ENCODE measurements around the gene AXIN2.

AXIN2 gene

GRCh38 chr17:65533852-65534457, 27.5 kb downstream of the AXIN2 start:
- Histone ChIP-seq H3K27me3 (ENCODE audit: insufficient read depth, poor library complexity, severe bottlenecking) (no peaks in the 10 kb centered on the region), H3K4me3 (replicated peaks; ENCODE audit: insufficient read depth, low read length) (no peak overlapping the region), H3K27ac (replicated peaks) (no peak overlapping the region)
- no peak for DNase-seq (ENCODE audit: low read depth in 1 of 2, low spot score in 1 of 2)
- TF ChIP-seq REST (IDR thresholded peaks at IDR 0.05; ENCODE audit: insufficient replicate concordance, low read depth): no peak
- TF ChIP-seq GABPA (IDR thresholded peaks at IDR 0.05; ENCODE audit: low read depth): no peak
- TF ChIP-seq CTCF (IDR thresholded peaks at IDR 0.05; ENCODE audit: insufficient read depth, low read length): no peak

GRCh38 chr17:65533056-65533745, 28.2 kb downstream of the AXIN2 start:
- DNase-seq (ENCODE audit: low read depth in 1 of 2, low spot score in 1 of 2): no peak
- TF ChIP-seq POLR2AphosphoS5 (IDR thresholded peaks at IDR 0.05; ENCODE audit: low read depth) (no peak), REST (IDR thresholded peaks at IDR 0.05; ENCODE audit: insufficient replicate concordance, low read depth) (no peak), GABPA (IDR thresholded peaks at IDR 0.05; ENCODE audit: low read depth) (no peak), SPI1 (IDR thresholded peaks at IDR 0.05; ENCODE audit: borderline replicate concordance, low read depth) (no peak), CTCF (IDR thresholded peaks at IDR 0.05; ENCODE audit: insufficient read depth, low read length) (no peak)
- no peaks in the 10 kb centered on the region for H3K27me3 ChIP-seq (ENCODE audit: insufficient read depth, poor library complexity, severe bottlenecking)
- H3K4me3 ChIP-seq (replicated peaks; ENCODE audit: insufficient read depth, low read length): no peak overlapping the region
- no peak overlapping the region for H3K27ac ChIP-seq (replicated peaks)

- no peaks in the 10 kb centered on the region for H3K27me3 ChIP-seq (ENCODE audit: insufficient read depth, poor library complexity, severe bottlenecking)
- H3K4me3 ChIP-seq (replicated peaks; ENCODE audit: insufficient read depth, low read length): no peak overlapping the region
- TF ChIP-seq GABPA (IDR thresholded peaks at IDR 0.05; ENCODE audit: low read depth) (no peak), CTCF (IDR thresholded peaks at IDR 0.05; ENCODE audit: insufficient read depth, low read length) (no peak), SPI1 (IDR thresholded peaks at IDR 0.05; ENCODE audit: borderline replicate concordance, low read depth) (no peak), REST (IDR thresholded peaks at IDR 0.05; ENCODE audit: insufficient replicate concordance, low read depth) (no peak), POLR2AphosphoS5 (IDR thresholded peaks at IDR 0.05; ENCODE audit: low read depth) (no peak)
- no peak overlapping the region for H3K27ac ChIP-seq (replicated peaks)
- no peak for DNase-seq (ENCODE audit: low read depth in 1 of 2, low spot score in 1 of 2)
These were observed 29.2 kb downstream of the AXIN2 start for GRCh38 chr17:65532101-65532890.
